HG03457 (cell line): ENCODE results near the gene ALCAM.

Experiments used
- ATAC-seq: cut with Tn5 transposase; IDR thresholded peaks from one replicate; pipeline ENCODE4 v1.9.1; 2021; ENCODE audit warnings: moderate number of reproducible peaks; ENCODE audit not compliant: unreplicated experiment

Gene ALCAM

GRCh38 chr3:105423397-105423796, 56.7 kb downstream of the ALCAM start:
- ATAC-seq: no peak

GRCh38 chr3:105424412-105425152, 57.9 kb downstream of the ALCAM start:
- no peak for ATAC-seq

DNA sequence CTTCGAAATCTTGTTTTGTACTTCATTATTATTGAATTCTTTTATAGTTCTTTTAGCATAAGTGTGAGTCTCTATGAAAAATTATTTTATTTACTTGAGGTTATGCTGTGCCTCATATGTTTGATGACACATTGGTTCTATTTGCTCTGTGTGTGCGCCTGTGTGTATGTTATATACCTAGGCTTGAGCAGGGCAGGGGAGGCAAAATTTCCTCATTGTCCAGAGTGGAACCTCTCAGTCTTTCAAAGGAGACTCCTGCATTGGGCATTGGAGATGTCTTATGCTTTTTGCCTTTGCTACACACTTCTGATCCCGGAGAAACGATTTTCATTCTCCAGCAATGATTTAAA, 58.4 kb downstream of the ALCAM start:
- no peak for ATAC-seq

DNA sequence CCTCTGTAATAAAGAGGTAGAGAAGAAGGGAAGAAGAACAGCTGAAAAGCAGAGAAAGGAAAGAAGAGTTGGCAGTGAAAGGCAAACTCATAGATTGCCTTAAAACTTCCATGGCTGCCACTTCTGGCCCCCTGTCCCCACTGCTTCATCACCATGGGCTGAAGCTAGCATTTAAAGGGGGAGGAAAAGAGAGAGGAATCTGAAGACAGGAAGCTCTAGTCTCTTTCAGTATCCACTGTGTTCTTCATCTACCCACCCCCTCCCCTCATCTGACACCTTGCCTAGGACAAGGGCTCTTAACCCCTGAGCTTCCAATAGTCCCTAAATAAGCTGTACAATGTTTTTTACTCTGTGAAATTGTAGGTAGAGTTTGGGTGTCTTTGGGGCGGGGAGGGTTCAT, 60.6 kb downstream of the ALCAM start:
- ATAC-seq: no peak

- no peak for ATAC-seq
These were observed 62.5 kb downstream of the ALCAM start for GRCh38 chr3:105429034-105429762.

- no peak for ATAC-seq
These were observed 63.7 kb downstream of the ALCAM start for GRCh38 chr3:105430455-105430854.

- no peak for ATAC-seq
These were observed 64.5 kb downstream of the ALCAM start for GRCh38 chr3:105431200-105431599.

DNA sequence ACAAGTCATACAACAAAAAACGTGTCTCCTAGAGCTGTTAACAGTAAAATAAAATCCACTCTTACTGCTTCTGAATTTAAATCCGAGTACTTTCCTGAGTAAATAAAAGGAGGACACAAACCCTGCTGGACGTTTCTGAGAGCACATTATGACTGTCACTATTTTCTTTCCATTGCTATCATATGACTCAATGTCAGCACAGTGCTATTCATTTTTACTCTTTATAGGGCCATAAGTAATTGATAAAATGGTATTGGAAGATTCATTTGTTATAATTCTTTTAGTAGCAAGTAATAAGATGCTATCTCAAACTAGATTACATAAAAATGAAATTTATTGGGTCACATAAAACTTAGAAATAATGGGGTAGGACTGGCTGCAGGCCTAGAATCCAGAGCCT, 68.6 kb downstream of the ALCAM start:
- ATAC-seq: no peak

- no peak for ATAC-seq
These were observed 70.0 kb downstream of the ALCAM start for GRCh38 chr3:105436687-105437086.

- ATAC-seq: no peak
These were observed 73.4 kb downstream of the ALCAM start for GRCh38 chr3:105440113-105440512.

GRCh38 chr3:105444725-105445124, 78.0 kb downstream of the ALCAM start:
- ATAC-seq: no peak

- ATAC-seq: no peak
These were observed 81.8 kb downstream of the ALCAM start for GRCh38 chr3:105448338-105448982.

- no peak for ATAC-seq
These were observed 82.7 kb downstream of the ALCAM start for GRCh38 chr3:105449414-105449813.

DNA sequence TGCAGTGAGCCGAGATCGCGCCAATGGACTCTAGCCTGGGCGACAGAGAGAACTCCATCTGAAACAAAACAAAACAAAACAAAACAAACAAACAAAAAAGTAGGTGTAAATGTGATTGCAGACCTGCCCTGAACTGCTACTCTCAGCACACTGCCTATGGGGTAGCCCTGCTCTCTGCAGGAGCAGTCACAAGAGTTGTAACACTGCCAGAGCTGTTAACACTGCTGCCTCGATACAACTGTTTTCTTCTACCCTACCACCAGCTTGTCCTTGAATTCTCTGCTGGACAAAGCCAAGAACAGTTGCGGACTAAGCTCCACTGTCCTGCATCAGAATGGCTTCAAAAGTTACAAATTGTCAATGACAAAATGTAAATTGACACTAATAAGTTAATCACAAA, 89.3 kb downstream of the ALCAM start:
- no peak for ATAC-seq

- ATAC-seq: no peak
These were observed 92.0 kb downstream of the ALCAM start for GRCh38 chr3:105458518-105459215.

- no peak for ATAC-seq
These were observed 93.0 kb downstream of the ALCAM start for GRCh38 chr3:105459566-105460290.

GRCh38 chr3:105463620-105464019, 96.9 kb downstream of the ALCAM start:
- ATAC-seq: no peak

DNA sequence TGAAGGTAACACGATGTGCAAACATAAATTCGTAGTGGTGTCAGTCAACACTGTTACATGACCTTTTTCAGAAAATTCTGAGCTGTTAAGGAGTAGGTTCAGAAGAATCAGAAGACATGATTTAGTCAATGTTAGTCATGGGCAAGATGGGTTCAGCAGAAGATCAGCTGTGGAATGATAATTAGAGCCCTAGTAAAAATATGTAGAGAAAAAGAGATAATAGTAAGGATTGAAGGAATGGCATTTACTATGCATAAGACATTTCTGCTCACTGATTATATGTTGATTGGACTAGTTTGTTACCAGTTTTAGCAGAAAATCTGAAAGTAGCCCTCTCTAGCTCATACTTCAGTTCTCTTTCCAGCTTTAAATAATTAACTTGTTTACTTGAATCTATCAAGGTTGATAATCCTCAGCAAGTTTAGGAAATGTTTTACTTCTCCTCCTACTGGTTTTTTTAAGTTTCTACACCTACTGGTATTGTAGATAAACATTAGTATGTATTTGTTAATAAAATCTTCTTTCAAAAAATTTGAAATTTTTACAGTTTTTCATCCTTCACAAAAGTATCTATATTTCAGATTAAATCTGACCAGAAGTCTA, 98.6 kb downstream of the ALCAM start:
- ATAC-seq: no peak

GRCh38 chr3:105466072-105466471, 99.4 kb downstream of the ALCAM start:
- ATAC-seq: no peak
